KMS-11 (cell line): ENCODE measurements around the gene B3GNT8.

ENCODE experiments used
- H2AFZ ChIP-seq: fragments of 200-600 bp; sonication (generic); 2 replicates; pipeline ENCODE4 v1.6.1; 2016; ENCODE audit warnings: antibody characterized with exemption, mixed run types, low read depth
- H3K27ac ChIP-seq: fragments of 200-600 bp; sonication (generic); 2 replicates; pipeline ENCODE4 v1.6.1; 2016; ENCODE audit warnings: mild to moderate bottlenecking, mixed run types
- H3K27me3 ChIP-seq: fragments of 200-600 bp; sonication (generic); 2 replicates; pipeline ENCODE4 v1.6.1; 2017; ENCODE audit warnings: mild to moderate bottlenecking, low read depth, mixed run types, moderate library complexity; ENCODE audit not compliant: insufficient read depth
- H3K36me3 ChIP-seq: fragments of 200-600 bp; sonication (generic); 2 replicates; pipeline ENCODE4 v1.6.1; 2017; ENCODE audit warnings: mild to moderate bottlenecking, mixed run types; ENCODE audit not compliant: insufficient read depth
- H3K4me1 ChIP-seq: fragments of 200-600 bp; sonication (generic); 2 replicates; pipeline ENCODE4 v1.6.1; 2016; ENCODE audit warnings: mild to moderate bottlenecking, low read depth, mixed run types; ENCODE audit not compliant: poor library complexity, severe bottlenecking
- H3K4me2 ChIP-seq: fragments of 200-600 bp; sonication (generic); 2 replicates; pipeline ENCODE4 v1.7.0; 2016; ENCODE audit warnings: mild to moderate bottlenecking, mixed run types
- H3K4me3 ChIP-seq: fragments of 200-600 bp; sonication (generic); IDR thresholded peaks from 2 replicates; pipeline ENCODE4 v1.6.1; 2017; ENCODE audit warnings: low read depth, low read length, mixed read lengths; ENCODE audit not compliant: insufficient read depth
- H3K79me2 ChIP-seq: fragments of 200-600 bp; sonication (generic); 2 replicates; pipeline ENCODE4 v1.6.1; 2016; ENCODE audit warnings: low read depth, mixed run types; ENCODE audit not compliant: insufficient read depth
- H3K9ac ChIP-seq: fragments of 200-600 bp; sonication (generic); 2 replicates; pipeline ENCODE4 v1.6.1; 2016; ENCODE audit warnings: mild to moderate bottlenecking, mixed run types
- H4K20me1 ChIP-seq: fragments of 200-600 bp; sonication (generic); 2 replicates; pipeline ENCODE4 v1.6.1; 2016; ENCODE audit warnings: mild to moderate bottlenecking, mixed run types; ENCODE audit not compliant: insufficient read depth
- TF ChIP-seq, protein P1 (sequence below): fragments of 200-600 bp; sonication (generic); conservative IDR thresholded peaks from 2 replicates; pipeline ENCODE4 v1.6.1; 2017; ENCODE audit warnings: low read depth, mild to moderate bottlenecking, antibody characterized with exemption, low read length, moderate library complexity, mixed read lengths

Gene B3GNT8

DNA sequence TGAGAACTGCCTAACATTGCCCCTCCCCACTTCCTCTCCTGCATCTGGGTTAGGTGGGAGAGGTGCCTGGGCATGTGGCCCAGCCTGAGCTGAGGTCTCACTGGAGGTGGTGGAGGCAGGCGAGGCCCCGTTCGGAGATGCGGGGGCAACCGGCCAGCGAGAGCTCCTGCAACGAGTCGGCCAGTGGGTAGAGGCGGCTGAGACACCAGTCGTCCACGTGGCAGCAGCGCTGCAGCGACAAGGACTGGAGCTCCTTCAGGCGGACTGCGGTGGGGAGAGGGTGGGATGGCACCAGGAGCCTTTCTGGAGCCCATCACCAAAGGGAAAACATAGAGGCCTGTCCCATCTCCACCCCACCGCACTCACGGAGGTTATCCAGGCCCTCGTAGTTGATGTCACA lies 6.0 kb upstream of the B3GNT8 start:
- Histone ChIP-seq H3K27ac (no peak overlapping the region), H3K4me2 (no peak overlapping the region), H2AFZ (no peak overlapping the region), H3K4me1 (no peaks in the 10 kb centered on the region), H3K27me3 (no peaks in the 10 kb centered on the region), H3K36me3 (no peaks in the 10 kb centered on the region), H3K9ac (no peak overlapping the region), H3K79me2 (peaks cover under 1% of the 10 kb centered on the region; the same call in 1 of the 2 replicates), H4K20me1 (no peaks in the 10 kb centered on the region), H3K4me3 (no peak overlapping the region)
- TF ChIP-seq, protein P1, sequence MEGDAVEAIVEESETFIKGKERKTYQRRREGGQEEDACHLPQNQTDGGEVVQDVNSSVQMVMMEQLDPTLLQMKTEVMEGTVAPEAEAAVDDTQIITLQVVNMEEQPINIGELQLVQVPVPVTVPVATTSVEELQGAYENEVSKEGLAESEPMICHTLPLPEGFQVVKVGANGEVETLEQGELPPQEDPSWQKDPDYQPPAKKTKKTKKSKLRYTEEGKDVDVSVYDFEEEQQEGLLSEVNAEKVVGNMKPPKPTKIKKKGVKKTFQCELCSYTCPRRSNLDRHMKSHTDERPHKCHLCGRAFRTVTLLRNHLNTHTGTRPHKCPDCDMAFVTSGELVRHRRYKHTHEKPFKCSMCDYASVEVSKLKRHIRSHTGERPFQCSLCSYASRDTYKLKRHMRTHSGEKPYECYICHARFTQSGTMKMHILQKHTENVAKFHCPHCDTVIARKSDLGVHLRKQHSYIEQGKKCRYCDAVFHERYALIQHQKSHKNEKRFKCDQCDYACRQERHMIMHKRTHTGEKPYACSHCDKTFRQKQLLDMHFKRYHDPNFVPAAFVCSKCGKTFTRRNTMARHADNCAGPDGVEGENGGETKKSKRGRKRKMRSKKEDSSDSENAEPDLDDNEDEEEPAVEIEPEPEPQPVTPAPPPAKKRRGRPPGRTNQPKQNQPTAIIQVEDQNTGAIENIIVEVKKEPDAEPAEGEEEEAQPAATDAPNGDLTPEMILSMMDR = no peak

DNA sequence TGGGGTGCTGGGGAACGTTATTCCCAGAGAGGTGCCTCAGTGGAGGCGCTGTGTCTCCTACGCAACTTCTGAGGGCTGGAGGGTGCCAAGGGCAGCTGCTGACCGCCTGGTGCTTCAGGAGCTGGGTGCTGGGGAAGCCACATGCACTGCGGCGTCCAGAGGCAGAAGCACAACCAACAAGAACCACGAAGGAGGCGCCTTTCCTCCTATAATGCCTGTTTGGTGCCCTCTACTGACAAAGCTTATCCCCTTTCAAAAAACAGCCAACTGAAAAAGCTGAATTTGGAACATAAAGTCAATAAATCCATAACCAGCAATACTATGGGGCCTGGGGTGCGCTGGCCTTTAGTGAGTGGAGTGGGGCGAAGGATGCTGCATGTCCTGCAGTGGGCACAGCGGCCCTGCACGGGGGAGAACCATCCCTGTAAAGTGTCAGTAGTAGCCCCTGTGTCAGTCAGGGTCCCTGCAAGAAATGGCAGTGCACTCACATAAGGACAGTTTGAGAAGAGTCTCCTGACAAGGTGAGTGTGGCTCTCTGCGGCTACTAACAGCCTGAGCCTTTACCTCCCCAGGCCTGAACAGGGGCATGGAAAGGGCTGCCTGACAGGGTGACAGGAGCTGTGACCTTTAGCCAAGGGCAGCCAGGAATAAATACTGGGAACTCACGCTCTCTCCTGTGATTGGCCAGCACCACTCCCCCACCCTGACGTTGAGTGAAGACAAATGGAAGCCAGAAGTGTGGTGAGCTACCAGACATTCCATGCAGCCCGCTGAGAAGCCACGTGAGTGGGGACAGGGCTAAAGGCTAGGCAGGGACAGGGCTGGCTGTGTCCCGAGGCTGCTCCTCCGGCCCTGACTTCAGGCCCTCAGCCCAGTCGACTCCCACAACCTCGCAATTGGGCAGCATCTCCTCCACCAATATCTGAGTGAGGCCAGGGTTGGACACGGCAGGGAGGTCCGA lies 4.5 kb upstream of the B3GNT8 start:
- no peaks in the 10 kb centered on the region for H3K27me3 ChIP-seq
- no peak overlapping the region for H3K4me3 ChIP-seq
- no peaks in the 10 kb centered on the region for H3K4me1 ChIP-seq
- H2AFZ ChIP-seq = no peak overlapping the region
- H3K27ac ChIP-seq = no peak overlapping the region
- H3K36me3 ChIP-seq = no peaks in the 10 kb centered on the region
- no peaks in the 10 kb centered on the region for H4K20me1 ChIP-seq
- no peaks in the 10 kb centered on the region for H3K79me2 ChIP-seq
- TF ChIP-seq, protein P1 = peak; percentile 58
- H3K4me2 ChIP-seq = no peak overlapping the region
- no peak overlapping the region for H3K9ac ChIP-seq

DNA sequence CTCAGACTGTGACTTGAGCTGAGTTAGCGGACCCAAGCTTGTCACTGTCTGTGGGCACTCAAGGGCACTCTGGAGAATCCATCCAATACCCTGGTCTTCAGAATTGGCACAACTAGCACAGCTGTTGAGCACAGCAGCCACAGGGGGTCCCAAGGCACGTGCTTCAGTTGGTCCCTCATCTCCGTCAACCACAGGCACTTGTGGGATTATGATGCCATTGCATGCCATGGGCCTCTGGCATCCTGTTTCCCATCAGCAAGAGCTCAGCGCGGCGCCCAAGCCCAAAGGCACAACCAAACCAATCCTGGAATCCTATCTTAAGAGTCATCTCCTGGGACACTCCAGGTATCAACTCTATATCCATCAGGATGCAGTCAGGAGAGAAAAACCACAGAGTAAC lies 3.7 kb upstream of the B3GNT8 start:
- H3K79me2 ChIP-seq = no peaks in the 10 kb centered on the region
- no peaks in the 10 kb centered on the region for H4K20me1 ChIP-seq
- no peaks in the 10 kb centered on the region for H3K27me3 ChIP-seq
- no peak overlapping the region for H2AFZ ChIP-seq
- H3K27ac ChIP-seq = no peak overlapping the region
- no peaks in the 10 kb centered on the region for H3K36me3 ChIP-seq
- H3K4me3 ChIP-seq = no peak overlapping the region
- H3K4me2 ChIP-seq = no peak overlapping the region
- TF ChIP-seq, protein P1 = no peak
- H3K4me1 ChIP-seq = no peaks in the 10 kb centered on the region
- no peak overlapping the region for H3K9ac ChIP-seq

DNA sequence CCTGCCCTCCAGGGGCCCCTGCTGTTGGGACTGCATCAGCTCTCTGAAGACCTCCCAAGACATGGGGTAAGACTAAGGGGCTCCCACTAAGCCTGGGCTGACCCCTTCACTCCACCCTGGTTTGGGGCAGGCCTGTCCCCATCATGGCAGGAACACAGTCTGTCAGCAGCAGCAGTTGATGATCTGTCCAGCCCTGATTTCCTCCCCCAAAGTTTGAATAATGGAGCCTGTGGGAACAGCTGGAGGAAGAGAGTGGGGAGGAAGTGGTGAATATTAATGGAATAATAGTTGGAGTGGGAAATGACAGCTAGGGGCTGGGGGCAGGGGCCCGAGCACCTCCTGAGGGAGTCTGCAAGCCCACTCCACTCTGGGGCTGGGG lies 1.3 kb upstream of the B3GNT8 start:
- Histone ChIP-seq H3K27me3 (no peaks in the 10 kb centered on the region), H3K79me2 (no peaks in the 10 kb centered on the region), H4K20me1 (no peaks in the 10 kb centered on the region), H3K27ac (no peak overlapping the region), H2AFZ (no peak overlapping the region), H3K4me1 (no peaks in the 10 kb centered on the region), H3K9ac (no peak overlapping the region), H3K36me3 (no peaks in the 10 kb centered on the region), H3K4me3 (no peak overlapping the region), H3K4me2 (no peak overlapping the region)
- TF ChIP-seq, protein P1 = no peak
